ENCODE measurements around the gene STRAP.

GRCh38 chr12:15924956-15925355 lies 42.8 kb downstream of the STRAP start:
- TF ChIP-seq ZFX (CRISPR knock-in tag; IDR thresholded peaks at IDR 0.05) (no peak), CTCF (IDR thresholded peaks at IDR 0.05 in 2 of 3, conservative IDR thresholded peaks at IDR 0.05 in 1 of 3; ENCODE audit: insufficient read depth in 2 of 3, low read depth in 1 of 3, low read length in 3 of 3) (no peak), U2AF1 (optimal IDR thresholded peaks at IDR 0.05; ENCODE audit: low read depth, low read length) (no peak)
